ENCODE measurements around the gene PLD2. TPM values are rescaled to one million over a fixed set of nuclear protein-coding genes. Genes with fewer than 3 reads are reported as not detected.

Gene PLD2
- total RNA-seq, 1 experiment from 2014 or later, result 13.0 TPM

DNA sequence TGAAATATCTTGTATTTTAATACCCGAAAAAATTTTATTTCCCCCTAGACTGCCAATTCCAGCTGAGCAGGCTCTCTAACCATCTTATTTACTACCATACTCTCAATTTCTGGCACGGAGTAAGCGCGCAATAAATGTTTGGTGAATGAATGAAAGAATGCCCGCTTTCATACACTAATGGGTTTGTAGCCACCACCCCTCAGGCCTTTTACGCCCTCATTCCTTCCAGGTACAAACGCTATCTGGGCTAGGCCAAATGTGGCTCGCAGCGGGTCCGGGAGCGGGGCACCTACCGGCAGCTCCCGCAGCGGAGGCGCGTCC, 536 bp upstream of the PLD2 start:
- intact Hi-C loops (cut with micrococcal nuclease; ENCODE audit: unreplicated experiment), result no loop called here
- BruUV-seq (replicated peaks), result no TSS peak
- CTCF ChIA-PET, result interaction anchor here (0.9 kb wide), 1 partner anchor 16 kb away, joined by 4 read pairs; no protein-coding TSS in a partner anchor
- H3K4me1 Mint-ChIP-seq (ENCODE audit: low read depth, unreplicated experiment), result peaks cover 12% of the 10 kb centered on the region
- no peak for DNase-seq
- H3K4me3 Mint-ChIP-seq (ENCODE audit: low read depth, unreplicated experiment), result peak overlapping the region; percentile 30
- H3K9me3 Mint-ChIP-seq (ENCODE audit: low read depth, unreplicated experiment), result no peaks in the 10 kb centered on the region
- peaks cover 12% of the 10 kb centered on the region for H3K36me3 Mint-ChIP-seq (ENCODE audit: insufficient read depth, unreplicated experiment)
- no peak overlapping the region for H3K27ac Mint-ChIP-seq (ENCODE audit: unreplicated experiment)
- TF ChIP-seq, protein P1, sequence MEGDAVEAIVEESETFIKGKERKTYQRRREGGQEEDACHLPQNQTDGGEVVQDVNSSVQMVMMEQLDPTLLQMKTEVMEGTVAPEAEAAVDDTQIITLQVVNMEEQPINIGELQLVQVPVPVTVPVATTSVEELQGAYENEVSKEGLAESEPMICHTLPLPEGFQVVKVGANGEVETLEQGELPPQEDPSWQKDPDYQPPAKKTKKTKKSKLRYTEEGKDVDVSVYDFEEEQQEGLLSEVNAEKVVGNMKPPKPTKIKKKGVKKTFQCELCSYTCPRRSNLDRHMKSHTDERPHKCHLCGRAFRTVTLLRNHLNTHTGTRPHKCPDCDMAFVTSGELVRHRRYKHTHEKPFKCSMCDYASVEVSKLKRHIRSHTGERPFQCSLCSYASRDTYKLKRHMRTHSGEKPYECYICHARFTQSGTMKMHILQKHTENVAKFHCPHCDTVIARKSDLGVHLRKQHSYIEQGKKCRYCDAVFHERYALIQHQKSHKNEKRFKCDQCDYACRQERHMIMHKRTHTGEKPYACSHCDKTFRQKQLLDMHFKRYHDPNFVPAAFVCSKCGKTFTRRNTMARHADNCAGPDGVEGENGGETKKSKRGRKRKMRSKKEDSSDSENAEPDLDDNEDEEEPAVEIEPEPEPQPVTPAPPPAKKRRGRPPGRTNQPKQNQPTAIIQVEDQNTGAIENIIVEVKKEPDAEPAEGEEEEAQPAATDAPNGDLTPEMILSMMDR (IDR thresholded peaks at IDR 0.05; ENCODE audit: unreplicated experiment), result no peak
- no peaks in the 10 kb centered on the region for H3K27me3 Mint-ChIP-seq (ENCODE audit: unreplicated experiment)

DNA sequence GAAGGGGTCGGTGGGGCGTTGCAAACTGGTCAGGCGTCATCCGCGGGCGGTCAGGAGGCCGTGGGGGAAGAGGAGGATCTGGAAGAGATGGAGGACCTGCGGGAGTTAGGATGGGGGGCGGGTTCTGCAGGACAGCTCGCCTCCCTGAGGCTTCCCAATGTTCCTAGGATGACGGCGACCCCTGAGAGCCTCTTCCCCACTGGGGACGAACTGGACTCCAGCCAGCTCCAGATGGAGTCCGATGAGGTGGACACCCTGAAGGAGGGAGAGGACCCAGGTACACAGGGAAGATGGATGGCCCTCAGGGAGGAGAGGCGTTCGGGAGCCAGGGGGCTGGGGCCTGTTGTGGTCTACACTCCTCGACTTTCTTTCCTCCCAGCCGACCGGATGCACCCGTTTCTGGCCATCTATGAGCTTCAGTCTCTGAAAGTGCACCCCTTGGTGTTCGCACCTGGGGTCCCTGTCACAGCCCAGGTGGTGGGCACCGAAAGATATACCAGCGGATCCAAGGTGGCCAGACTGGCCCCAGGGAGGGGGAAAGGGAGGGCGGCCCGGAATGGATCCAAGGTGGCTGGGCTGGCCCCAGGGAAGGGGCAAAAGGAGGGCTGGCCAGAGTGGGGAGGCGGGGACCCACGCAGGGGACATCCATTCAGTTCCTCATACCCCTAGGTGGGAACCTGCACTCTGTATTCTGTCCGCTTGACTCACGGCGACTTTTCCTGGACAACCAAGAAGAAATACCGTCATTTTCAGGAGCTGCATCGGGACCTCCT, 839 bp downstream of the PLD2 start:
- DNase-seq, result no peak
- Mint-ChIP-seq H3K4me1 (ENCODE audit: low read depth, unreplicated experiment) (peaks cover 12% of the 10 kb centered on the region), H3K27me3 (ENCODE audit: unreplicated experiment) (no peaks in the 10 kb centered on the region), H3K27ac (ENCODE audit: unreplicated experiment) (no peak overlapping the region), H3K36me3 (ENCODE audit: insufficient read depth, unreplicated experiment) (peaks cover 12% of the 10 kb centered on the region), H3K4me3 (ENCODE audit: low read depth, unreplicated experiment) (peak overlapping the region; percentile 66), H3K9me3 (ENCODE audit: low read depth, unreplicated experiment) (no peaks in the 10 kb centered on the region)
- intact Hi-C loops (cut with micrococcal nuclease; ENCODE audit: unreplicated experiment), result no loop called here
- BruUV-seq (replicated peaks), result no TSS peak
- TF ChIP-seq, protein P1 (IDR thresholded peaks at IDR 0.05; ENCODE audit: unreplicated experiment), result no peak
- CTCF ChIA-PET, result interaction anchor here (0.6 kb wide), 1 partner anchor 11 kb away, joined by 3 read pairs; no protein-coding TSS in a partner anchor

DNA sequence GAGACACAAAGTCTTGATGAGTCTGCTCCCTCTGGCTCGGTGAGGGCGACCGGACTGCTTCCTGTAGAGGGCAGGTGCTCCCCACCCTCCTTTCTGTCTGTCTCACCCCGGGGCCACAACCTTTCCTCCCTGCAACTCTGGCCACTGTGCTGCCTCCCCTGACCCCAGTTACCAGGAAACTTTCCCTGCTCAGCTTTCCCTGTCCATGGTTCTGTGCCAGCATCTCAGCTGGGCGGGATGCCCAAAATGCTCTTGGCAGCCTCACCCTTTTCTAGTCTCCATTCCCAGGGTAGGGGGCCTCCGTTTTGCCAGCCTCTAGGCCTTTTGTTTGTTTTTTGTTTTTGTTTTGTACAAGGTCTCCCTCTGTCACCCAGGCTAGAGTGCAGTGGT, 1.4 kb downstream of the PLD2 start:
- CTCF ChIA-PET, result no interaction called here
- intact Hi-C loops (cut with micrococcal nuclease; ENCODE audit: unreplicated experiment), result no loop called here
- no TSS peak for BruUV-seq (replicated peaks)
- Mint-ChIP-seq H3K9me3 (ENCODE audit: low read depth, unreplicated experiment) (no peaks in the 10 kb centered on the region), H3K4me1 (ENCODE audit: low read depth, unreplicated experiment) (peaks cover 12% of the 10 kb centered on the region), H3K4me3 (ENCODE audit: low read depth, unreplicated experiment) (peak overlapping the region; percentile 3), H3K36me3 (ENCODE audit: insufficient read depth, unreplicated experiment) (peaks cover 12% of the 10 kb centered on the region), H3K27me3 (ENCODE audit: unreplicated experiment) (no peaks in the 10 kb centered on the region), H3K27ac (ENCODE audit: unreplicated experiment) (no peak overlapping the region)
- DNase-seq, result no peak
- TF ChIP-seq, protein P1 (IDR thresholded peaks at IDR 0.05; ENCODE audit: unreplicated experiment), result no peak

DNA sequence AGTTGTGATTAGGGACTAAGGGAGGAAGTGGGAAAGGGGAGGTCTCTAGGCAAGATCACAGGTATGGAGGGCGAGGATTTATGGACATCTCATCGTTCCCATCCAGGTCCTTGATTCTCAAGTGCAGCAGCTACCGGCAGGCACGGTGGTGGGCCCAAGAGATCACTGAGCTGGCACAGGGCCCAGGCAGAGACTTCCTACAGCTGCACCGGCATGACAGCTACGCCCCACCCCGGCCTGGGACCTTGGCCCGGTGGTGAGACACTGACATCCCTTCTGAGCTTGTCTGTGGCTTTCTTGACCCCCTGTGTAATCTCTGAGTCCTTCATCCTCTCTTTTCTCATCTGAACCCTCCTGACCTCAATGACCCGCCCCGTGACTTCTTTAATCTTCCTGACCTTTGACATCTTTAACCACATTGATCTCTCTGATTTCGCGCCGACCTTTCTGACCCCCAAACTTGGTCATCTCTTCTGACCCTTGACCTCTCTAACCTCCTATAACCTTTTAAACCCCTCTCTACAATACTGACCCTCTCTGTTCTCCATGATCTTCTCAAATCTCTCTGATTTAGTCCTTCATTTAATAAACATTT, 3.8 kb downstream of the PLD2 start:
- Mint-ChIP-seq H3K27ac (ENCODE audit: unreplicated experiment) (peak overlapping the region; percentile 5), H3K36me3 (ENCODE audit: insufficient read depth, unreplicated experiment) (peaks cover 12% of the 10 kb centered on the region), H3K27me3 (ENCODE audit: unreplicated experiment) (no peaks in the 10 kb centered on the region), H3K9me3 (ENCODE audit: low read depth, unreplicated experiment) (no peaks in the 10 kb centered on the region), H3K4me1 (ENCODE audit: low read depth, unreplicated experiment) (peaks cover 12% of the 10 kb centered on the region), H3K4me3 (ENCODE audit: low read depth, unreplicated experiment) (no peak overlapping the region)
- CTCF ChIA-PET, result no interaction called here
- intact Hi-C loops (cut with micrococcal nuclease; ENCODE audit: unreplicated experiment), result no loop called here
- no TSS peak for BruUV-seq (replicated peaks)
- DNase-seq, result no peak
- TF ChIP-seq, protein P1 (IDR thresholded peaks at IDR 0.05; ENCODE audit: unreplicated experiment), result no peak

Data from Calu3 (cell line).